ENCODE measurements around the gene PGAM4.

DNA sequence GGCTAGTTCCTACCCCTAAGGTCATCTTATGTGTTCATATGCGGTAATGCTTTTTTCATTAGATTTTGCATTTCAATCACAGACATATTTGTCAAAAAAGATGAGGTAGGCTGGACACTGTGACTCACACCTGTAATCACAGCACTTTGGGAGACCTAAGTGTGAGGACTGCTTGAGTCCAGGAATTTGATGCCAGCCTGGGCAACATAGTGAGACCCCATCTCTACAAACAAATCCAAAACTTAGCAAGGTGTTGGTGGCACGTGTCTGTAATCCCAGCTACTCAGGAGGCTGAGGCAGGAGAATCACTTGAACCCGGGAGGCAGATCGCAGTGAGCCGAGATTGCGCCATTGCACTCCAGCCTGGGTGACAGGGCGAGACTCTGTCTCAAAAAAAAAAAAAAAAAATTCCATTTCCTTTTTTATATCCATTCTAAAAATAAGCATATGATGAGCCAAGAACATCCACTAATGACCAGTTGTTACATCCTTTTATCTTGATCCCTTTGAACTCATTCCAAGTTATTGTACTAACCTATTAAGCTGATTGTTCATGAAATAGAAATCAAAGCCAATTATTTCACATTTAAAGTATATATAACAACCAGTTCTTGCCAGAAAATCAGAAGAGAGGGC, 23.4 kb downstream of the PGAM4 start:
- TF ChIP-seq POLR2A (IDR thresholded peaks at IDR 0.05) (no peak), POLR2AphosphoS5 (IDR thresholded peaks at IDR 0.05) (no peak), EP300 (IDR thresholded peaks at IDR 0.05; ENCODE audit: low read depth) (no peak)
- TF ChIP-seq, protein P1, sequence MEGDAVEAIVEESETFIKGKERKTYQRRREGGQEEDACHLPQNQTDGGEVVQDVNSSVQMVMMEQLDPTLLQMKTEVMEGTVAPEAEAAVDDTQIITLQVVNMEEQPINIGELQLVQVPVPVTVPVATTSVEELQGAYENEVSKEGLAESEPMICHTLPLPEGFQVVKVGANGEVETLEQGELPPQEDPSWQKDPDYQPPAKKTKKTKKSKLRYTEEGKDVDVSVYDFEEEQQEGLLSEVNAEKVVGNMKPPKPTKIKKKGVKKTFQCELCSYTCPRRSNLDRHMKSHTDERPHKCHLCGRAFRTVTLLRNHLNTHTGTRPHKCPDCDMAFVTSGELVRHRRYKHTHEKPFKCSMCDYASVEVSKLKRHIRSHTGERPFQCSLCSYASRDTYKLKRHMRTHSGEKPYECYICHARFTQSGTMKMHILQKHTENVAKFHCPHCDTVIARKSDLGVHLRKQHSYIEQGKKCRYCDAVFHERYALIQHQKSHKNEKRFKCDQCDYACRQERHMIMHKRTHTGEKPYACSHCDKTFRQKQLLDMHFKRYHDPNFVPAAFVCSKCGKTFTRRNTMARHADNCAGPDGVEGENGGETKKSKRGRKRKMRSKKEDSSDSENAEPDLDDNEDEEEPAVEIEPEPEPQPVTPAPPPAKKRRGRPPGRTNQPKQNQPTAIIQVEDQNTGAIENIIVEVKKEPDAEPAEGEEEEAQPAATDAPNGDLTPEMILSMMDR (IDR thresholded peaks at IDR 0.05), result no peak

All from transverse colon (tissue), 4 donors.